HEK293T (cell line): ENCODE data around the gene BCL2L15.
A peak's percentile ranks its signal among the peaks of the same experiment; 100 is the strongest.

Source experiments
- CTCF ChIA-PET: fragments of 350-600 bp; formaldehyde crosslinking; extraction: SDS; loops from one replicate; lab custom pipeline; 2021; ENCODE audit warnings: antibody characterized with exemption, inconsistent platforms; lab: Yijun Ruan, JAX
- POLR2A ChIA-PET: fragments of 350-600 bp; formaldehyde crosslinking; extraction: SDS; loops from one replicate; lab custom pipeline; 2020; ENCODE audit warnings: antibody characterized with exemption, inconsistent platforms; lab: Yijun Ruan, JAX
- DNase-seq: peaks from one replicate; pipeline ENCODE4 v3.0.0; 2012; ENCODE audit warnings: mixed read lengths; ENCODE audit errors: extremely low spot score
- ARNT ChIP-seq: fragments of 450-650 bp; IDR thresholded peaks from 2 replicates; pipeline ENCODE4 v1.6.1; 2017; ENCODE audit warnings: mild to moderate bottlenecking
- BHLHE40 ChIP-seq: fragments of 450-650 bp; IDR thresholded peaks from 2 replicates; pipeline ENCODE4 v1.6.1; 2016; ENCODE audit warnings: mild to moderate bottlenecking, moderate library complexity, borderline replicate concordance
- CTBP1 ChIP-seq: fragments of 450-650 bp; IDR thresholded peaks from 2 replicates; pipeline ENCODE4 v1.6.1; 2016; ENCODE audit warnings: borderline replicate concordance
- ELF4 ChIP-seq: fragments of 450-650 bp; IDR thresholded peaks from 2 replicates; pipeline ENCODE4 v1.6.1; 2017; ENCODE audit warnings: antibody characterized with exemption
- FOXA1 ChIP-seq: fragments of 450-650 bp; IDR thresholded peaks from 2 replicates; pipeline ENCODE4 v1.6.1; 2016; ENCODE audit warnings: mild to moderate bottlenecking
- FOXK2 ChIP-seq: fragments of 450-650 bp; IDR thresholded peaks from 2 replicates; pipeline ENCODE4 v1.6.1; 2016; ENCODE audit warnings: mild to moderate bottlenecking
- FOXM1 ChIP-seq: fragments of 450-650 bp; IDR thresholded peaks from 2 replicates; pipeline ENCODE4 v1.6.1; 2017; ENCODE audit warnings: mild to moderate bottlenecking, borderline replicate concordance
- HDGF ChIP-seq: fragments of 450-650 bp; IDR thresholded peaks from 2 replicates; pipeline ENCODE4 v1.6.1; 2017; ENCODE audit warnings: antibody characterized with exemption, borderline replicate concordance
- L3MBTL2 ChIP-seq: fragments of 450-650 bp; conservative IDR thresholded peaks from 2 replicates; pipeline ENCODE4 v1.6.1; 2016; ENCODE audit warnings: mild to moderate bottlenecking
- LEF1 ChIP-seq: fragments of 450-650 bp; IDR thresholded peaks from 2 replicates; pipeline ENCODE4 v1.6.1; 2017; ENCODE audit warnings: mild to moderate bottlenecking, borderline replicate concordance
- NFRKB ChIP-seq: fragments of 450-650 bp; IDR thresholded peaks from 2 replicates; pipeline ENCODE4 v1.6.1; 2016; ENCODE audit warnings: mild to moderate bottlenecking, moderate library complexity
- SP1 ChIP-seq: fragments of 450-650 bp; IDR thresholded peaks from 2 replicates; pipeline ENCODE4 v1.6.1; 2017
- SUZ12 ChIP-seq: fragments of 450-650 bp; IDR thresholded peaks from 2 replicates; pipeline ENCODE4 v1.6.1; 2016; ENCODE audit warnings: mild to moderate bottlenecking
- TARDBP ChIP-seq: fragments of 450-650 bp; IDR thresholded peaks from 2 replicates; pipeline ENCODE4 v1.6.1; 2016
- ZNF384 ChIP-seq: fragments of 450-650 bp; IDR thresholded peaks from 2 replicates; pipeline ENCODE4 v1.6.1; 2016
- TF ChIP-seq, protein P1 (sequence below): fragments of 450-650 bp; IDR thresholded peaks from 2 replicates; pipeline ENCODE4 v1.6.1; 2016

BCL2L15 gene

DNA sequence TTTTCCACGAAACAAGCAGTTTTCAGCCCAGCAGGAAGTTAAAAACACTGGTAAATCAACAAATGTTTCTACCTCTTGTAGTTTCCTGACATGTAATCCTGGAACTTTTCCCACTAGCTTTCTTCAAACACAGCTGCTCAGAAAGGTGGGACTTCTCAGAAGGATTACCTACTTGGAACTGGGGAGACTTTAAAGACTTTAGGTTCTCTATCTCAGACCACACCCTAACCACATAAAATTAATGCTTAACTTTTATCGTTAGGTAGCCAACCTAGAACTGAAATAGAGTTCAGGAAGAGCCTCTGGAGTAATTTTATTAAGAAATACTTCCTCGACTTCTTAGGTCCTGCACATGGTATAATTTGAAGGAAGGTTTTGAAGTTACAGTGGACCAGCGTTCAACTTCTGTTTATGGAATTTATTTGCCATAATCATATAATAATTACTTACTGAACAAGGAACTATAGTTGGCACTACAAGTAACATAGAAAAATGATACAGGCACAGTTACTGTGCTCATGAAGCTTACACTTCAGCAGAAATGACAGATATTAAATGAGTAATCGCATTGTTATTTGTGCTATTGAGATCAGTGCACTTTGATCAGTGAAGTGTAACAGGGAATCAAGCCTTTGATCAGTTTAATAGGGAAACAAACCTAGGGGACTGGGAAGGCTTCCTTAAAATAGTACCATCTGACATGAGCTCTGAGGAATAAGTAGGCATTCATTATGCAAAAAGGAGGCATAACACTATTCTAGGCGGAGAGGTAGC lies at the start of gene BCL2L15:
TSS of gene BCL2L15 (minus strand) at position 180 of the 774 bp plus-strand sequence. CDS start 206 bp downstream, outside the sequence.
- ChIA-PET CTCF (no interaction called here), POLR2A (interaction anchor here (0.9 kb wide), 1 partner anchor 16 kb away, joined by 3 read pairs; no protein-coding TSS in a partner anchor)
- TF ChIP-seq NFRKB (no peak), ARNT (no peak), ELF4 (no peak), FOXM1 (no peak), BHLHE40 (no peak), SUZ12 (no peak), FOXA1 (no peak), FOXK2 (no peak), CTBP1 (no peak), TARDBP (no peak), SP1 (no peak), L3MBTL2 (no peak), HDGF (no peak), ZNF384 (no peak), LEF1 (no peak)
- TF ChIP-seq, protein P1, sequence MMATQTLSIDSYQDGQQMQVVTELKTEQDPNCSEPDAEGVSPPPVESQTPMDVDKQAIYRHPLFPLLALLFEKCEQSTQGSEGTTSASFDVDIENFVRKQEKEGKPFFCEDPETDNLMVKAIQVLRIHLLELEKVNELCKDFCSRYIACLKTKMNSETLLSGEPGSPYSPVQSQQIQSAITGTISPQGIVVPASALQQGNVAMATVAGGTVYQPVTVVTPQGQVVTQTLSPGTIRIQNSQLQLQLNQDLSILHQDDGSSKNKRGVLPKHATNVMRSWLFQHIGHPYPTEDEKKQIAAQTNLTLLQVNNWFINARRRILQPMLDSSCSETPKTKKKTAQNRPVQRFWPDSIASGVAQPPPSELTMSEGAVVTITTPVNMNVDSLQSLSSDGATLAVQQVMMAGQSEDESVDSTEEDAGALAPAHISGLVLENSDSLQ = no peak
- no peak for DNase-seq

DNA sequence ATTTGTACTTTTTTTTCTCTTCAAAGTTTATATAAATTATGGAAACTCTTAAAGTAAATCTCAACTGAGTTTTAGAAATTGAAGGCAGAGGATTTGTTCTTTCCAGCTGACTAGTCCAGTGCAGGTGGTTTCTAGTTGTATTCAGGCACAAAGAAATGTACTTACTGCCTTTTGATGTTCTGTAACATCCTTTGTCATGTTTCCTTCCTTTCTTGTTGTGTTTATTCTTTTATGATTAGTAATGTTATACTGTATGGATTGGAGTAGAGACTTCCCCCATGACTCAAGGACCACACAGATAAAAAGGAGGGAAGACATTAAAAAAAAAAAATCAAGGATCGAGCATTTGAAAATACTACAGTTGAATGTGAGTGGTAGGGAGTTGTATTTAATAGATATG lies 49.8 kb upstream of the BCL2L15 start:
- TF ChIP-seq SUZ12 (no peak), SP1 (no peak), L3MBTL2 (no peak)
- POLR2A ChIA-PET = no interaction called here
- CTCF ChIA-PET = no interaction called here
- no peak for DNase-seq

DNA sequence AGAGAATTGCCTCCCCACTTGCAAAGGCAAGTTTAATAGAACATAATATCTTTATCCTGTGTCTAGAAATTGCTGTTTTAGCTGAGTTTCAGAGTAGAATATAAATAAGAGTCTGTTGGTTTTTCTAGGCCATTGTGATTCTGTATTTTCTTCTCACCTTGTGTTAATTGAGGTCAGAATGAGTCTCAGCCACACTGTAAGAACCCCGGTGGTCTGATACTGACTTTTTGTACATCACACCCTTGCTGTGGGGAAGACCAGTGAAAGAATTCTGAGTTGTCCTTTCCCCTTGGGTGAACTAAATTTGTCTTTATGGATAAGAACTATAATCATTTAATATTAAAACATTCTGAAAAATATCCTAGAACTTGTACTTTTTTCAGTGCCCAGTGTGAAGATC lies 48.6 kb upstream of the BCL2L15 start:
- TF ChIP-seq FOXK2 (no peak), ZNF384 (no peak), SP1 (no peak), ELF4 (no peak), LEF1 (no peak)
- no peak for DNase-seq
- ChIA-PET CTCF (no interaction called here), POLR2A (no interaction called here)

DNA sequence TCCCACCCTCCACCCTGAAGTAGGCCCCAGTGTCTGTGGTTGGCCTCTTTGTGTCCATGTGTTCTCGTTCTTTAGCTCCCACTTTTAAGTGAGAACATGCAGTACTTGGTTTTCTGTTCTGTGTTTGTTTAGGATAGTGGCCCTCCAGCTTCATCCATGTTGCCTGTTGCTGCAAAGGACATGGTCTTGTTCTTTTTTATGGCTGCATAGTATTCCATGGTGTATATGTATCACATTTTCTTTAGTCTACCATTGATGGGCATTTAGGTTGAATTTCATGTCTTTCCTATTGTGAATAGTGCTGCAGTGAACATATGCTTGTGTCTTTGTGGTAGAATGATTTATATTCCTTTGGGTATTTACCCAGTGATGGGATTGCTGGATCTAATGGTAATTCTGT lies 47.8 kb upstream of the BCL2L15 start:
- no peak for DNase-seq
- TF ChIP-seq, protein P1 = no peak
- CTCF ChIA-PET = no interaction called here
- POLR2A ChIA-PET = no interaction called here

DNA sequence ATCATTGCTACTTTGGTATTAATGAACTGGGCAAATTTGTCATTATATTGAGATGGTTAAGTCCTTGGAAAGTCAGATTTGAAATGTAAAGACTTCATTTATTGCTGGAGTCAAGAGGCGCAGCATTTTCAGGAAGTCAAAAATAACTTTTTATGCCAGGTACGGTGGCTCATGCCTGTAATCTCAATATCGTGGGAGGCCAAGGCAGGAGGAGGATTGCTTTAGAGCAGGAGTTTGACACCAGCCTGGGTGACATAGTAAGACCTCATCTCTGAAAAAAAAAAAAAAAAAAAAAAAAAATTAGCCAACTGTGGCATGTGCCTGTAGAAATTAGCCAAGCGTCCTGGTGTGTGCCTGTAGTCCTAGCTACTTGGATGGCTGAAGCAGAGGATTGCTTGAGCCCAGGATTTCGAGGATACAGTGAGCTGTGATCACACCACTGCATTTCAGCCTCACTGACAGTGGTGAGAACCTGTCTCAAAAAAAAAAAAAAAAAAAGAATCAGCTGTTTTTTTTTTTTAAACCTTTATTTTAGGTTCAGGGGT lies 47.2 kb upstream of the BCL2L15 start:
- ChIA-PET CTCF (no interaction called here), POLR2A (no interaction called here)
- DNase-seq = no peak
- TF ChIP-seq ZNF384 (0 out of 2 replicates have a peak, but pooled peaks have one; percentile 36), HDGF (no peak)

DNA sequence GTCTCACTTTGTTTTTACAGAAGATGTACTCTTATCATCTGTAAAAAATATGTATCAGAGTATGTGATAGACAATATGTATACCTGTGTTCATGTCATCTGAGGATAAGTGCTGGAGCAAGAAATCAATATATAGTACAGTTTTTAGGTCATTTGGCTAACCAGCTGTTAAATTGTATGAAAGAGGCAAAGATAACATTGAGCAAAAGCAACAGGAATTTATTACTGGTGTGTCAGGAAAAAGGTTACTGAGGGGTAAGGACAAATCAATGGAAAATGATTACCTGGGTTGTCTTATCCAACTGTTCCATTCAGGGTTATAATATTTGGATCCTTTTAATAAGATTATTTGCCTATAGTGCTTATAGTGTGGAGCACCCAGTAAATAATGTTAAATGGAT lies 46.6 kb upstream of the BCL2L15 start:
- ChIA-PET CTCF (interaction anchor here (0.6 kb wide), 1 partner anchor 15 kb away, joined by 3 read pairs; no protein-coding TSS in a partner anchor), POLR2A (interaction anchor here (1.3 kb wide), 1 partner anchor 18 kb away, joined by 4 read pairs; no protein-coding TSS in a partner anchor)
- no peak for DNase-seq
- TF ChIP-seq CTBP1 (no peak), FOXK2 (no peak), LEF1 (no peak)

DNA sequence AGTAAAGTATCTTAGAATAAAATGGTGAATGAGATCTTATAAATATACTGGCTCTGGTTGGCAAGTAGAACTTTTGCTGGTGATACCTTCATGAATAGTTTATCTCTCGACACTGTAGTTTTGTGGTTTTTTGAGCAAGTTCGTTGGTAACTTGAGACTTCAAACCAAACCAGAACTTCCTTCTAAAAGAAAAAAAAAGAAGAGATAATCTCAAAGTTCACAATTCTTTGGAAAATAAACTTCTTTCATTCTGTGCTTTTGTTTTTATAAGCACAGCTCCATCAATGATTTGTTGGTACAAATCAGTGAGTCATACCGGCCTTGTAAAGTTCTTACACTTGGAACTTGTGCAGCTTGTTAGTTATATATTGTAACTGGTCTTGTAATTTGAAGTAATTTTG lies 44.1 kb upstream of the BCL2L15 start:
- DNase-seq = no peak

More for the DNA sequence above, 44.1 kb upstream of the BCL2L15 start:
- ChIA-PET POLR2A (interaction anchor here (0.6 to 5.1 kb wide), 3 partner anchors 16 to 357 kb away, joined by 3 to 116 read pairs (median 3); partner anchors contain the start of genes AP4B1 and DCLRE1B), CTCF (interaction anchor here (0.7 to 2.3 kb wide), 4 partner anchors 15 to 865 kb away, joined by 3 to 7 read pairs (median 4); partner anchors contain the start of gene OLFML3)
- TF ChIP-seq SUZ12 (no peak), ARNT (no peak), LEF1 (no peak), FOXK2 (no peak), L3MBTL2 (no peak), ZNF384 (no peak), BHLHE40 (no peak), FOXM1 (no peak), NFRKB (no peak), TARDBP (no peak), ELF4 (no peak), CTBP1 (no peak), HDGF (no peak), FOXA1 (no peak)
